Fibroblast of lung (primary cell): ENCODE results near the gene TMEM121B. TPM values are rescaled to one million over a fixed set of nuclear protein-coding genes. Genes with fewer than 3 reads are reported as not detected.

Source experiments
- DNase-seq, 2 donors: peaks; one replicate each; pipeline versions ENCODE4 v3.0.0 to v3.0.0-alpha.2; 2010; ENCODE audit warnings: low read depth in 2 of 2
- H2AFZ ChIP-seq: 2 replicates; pipeline ENCODE4 v1.5.1; 2012; ENCODE audit warnings: low read length, control low read depth, inconsistent platforms
- H3K27ac ChIP-seq: 2 replicates; pipeline ENCODE4 v1.5.1; 2011; ENCODE audit warnings: low read length, control low read depth; ENCODE audit not compliant: insufficient read depth
- H3K27me3 ChIP-seq: 2 replicates; pipeline ENCODE4 v1.5.1; 2011; ENCODE audit warnings: mild to moderate bottlenecking, low read length; ENCODE audit not compliant: control insufficient read depth, insufficient read depth
- H3K36me3 ChIP-seq: 2 replicates; pipeline ENCODE4 v1.5.1; 2011; ENCODE audit warnings: low read length; ENCODE audit not compliant: control insufficient read depth, insufficient read depth
- H3K4me1 ChIP-seq: 2 replicates; pipeline ENCODE4 v1.5.1; 2011; ENCODE audit warnings: low read length; ENCODE audit not compliant: control insufficient read depth, insufficient read depth; ENCODE audit errors: extremely low read depth
- H3K4me2 ChIP-seq: 2 replicates; pipeline ENCODE4 v1.5.1; 2011; ENCODE audit warnings: low read length, control low read depth; ENCODE audit not compliant: insufficient read depth; ENCODE audit errors: extremely low read depth
- H3K4me3 ChIP-seq, 4 experiments: fragments of 200-600 bp in 1 of 4; sonication (generic) in 1 of 4; replicated peaks in 1 of 4; 2 replicates each; pipeline ENCODE4 v1.5.1; 2011 to 2016; ENCODE audit warnings: low read length in 4 of 4, low read depth in 3 of 4, mild to moderate bottlenecking in 3 of 4, control low read depth in 2 of 4, inconsistent platforms in 1 of 4, mixed read lengths in 1 of 4; ENCODE audit not compliant: insufficient read depth in 1 of 4; ENCODE audit errors: control extremely low read depth in 1 of 4
- H3K79me2 ChIP-seq: 2 replicates; pipeline ENCODE4 v1.5.1; 2012; ENCODE audit warnings: mild to moderate bottlenecking, low read length, inconsistent platforms; ENCODE audit not compliant: control insufficient read depth, insufficient read depth
- H3K9ac ChIP-seq: 2 replicates; pipeline ENCODE4 v1.5.1; 2011; ENCODE audit warnings: mild to moderate bottlenecking, low read length, control low read depth; ENCODE audit not compliant: insufficient read depth
- H3K9me3 ChIP-seq: 2 replicates; pipeline ENCODE4 v1.5.1; 2012; ENCODE audit warnings: low read depth, low read length; ENCODE audit not compliant: control insufficient read depth, insufficient read depth
- H4K20me1 ChIP-seq: 2 replicates; pipeline ENCODE4 v1.5.1; 2011; ENCODE audit warnings: low read length; ENCODE audit not compliant: control insufficient read depth, insufficient read depth; ENCODE audit errors: extremely low read depth
- EZH2 ChIP-seq: IDR thresholded peaks from 2 replicates; pipeline ENCODE4 v1.5.1; 2012; ENCODE audit warnings: low read length, control low read depth, mild to moderate bottlenecking; ENCODE audit errors: missing control alignments
- polyA plus RNA-seq, 2 donors: library from polyadenylated mRNA; depleted of rRNA in 1 of 2; stranded (reverse) in 1 of 2; unstranded in 1 of 2; fragments of >200 nt; gene quantifications; 2 replicates each; pipeline ENCODE4 v1.2.1, GENCODE V29; 2011 to 2012; ENCODE audit warnings: missing spikeins in 1 of 2
- total RNA-seq: library from RNA; depleted of rRNA; stranded (reverse); fragments of >200 nt; gene quantifications from 2 replicates; pipeline ENCODE4 v1.2.1, GENCODE V29; 2014
- TF ChIP-seq, protein P1 (sequence below), 2 donors: IDR thresholded peaks in 1 of 2; conservative IDR thresholded peaks in 1 of 2; 1 replicate in 1 of 2; 2 replicates in 1 of 2; pipeline ENCODE4 v1.5.1; 2011 to 2012; ENCODE audit warnings: low read length in 2 of 2, control low read depth in 1 of 2, inconsistent platforms in 1 of 2, low read depth in 1 of 2, mild to moderate bottlenecking in 1 of 2

Gene TMEM121B
- total and polyA plus RNA-seq, 2 donors (not counting 1 experiment from before 2014, with no cell fraction given): under 0.01 to 0.05 TPM

DNA sequence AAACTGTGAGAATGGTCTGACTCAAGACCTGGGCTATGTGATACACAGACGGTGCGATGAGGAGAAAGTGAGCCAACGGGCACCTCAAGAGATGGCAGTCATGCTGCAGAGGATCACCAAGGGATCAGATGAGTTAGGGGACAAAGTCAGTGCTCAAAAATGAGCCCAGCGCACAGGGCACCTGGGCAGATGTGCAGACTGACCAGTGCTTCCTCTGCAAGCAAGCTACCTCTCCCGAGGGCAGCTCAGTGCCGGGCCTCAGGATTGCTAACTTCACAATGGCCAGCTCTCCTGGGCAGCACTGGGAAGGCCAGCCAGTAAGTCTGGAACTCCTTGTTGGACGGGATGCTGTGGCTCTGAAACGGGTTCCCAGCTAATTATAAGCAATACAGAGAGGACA is 22.7 kb upstream of the TMEM121B start:
- H2AFZ ChIP-seq: no peak overlapping the region
- H3K4me2 ChIP-seq: no peak overlapping the region
- H3K9ac ChIP-seq: no peak overlapping the region
- H3K4me3 ChIP-seq: no peak overlapping the region
- DNase-seq: no peak
- no peak overlapping the region for H3K27ac ChIP-seq
- no peaks in the 10 kb centered on the region for H3K4me1 ChIP-seq
- no peak for TF ChIP-seq EZH2
- TF ChIP-seq, protein P1, sequence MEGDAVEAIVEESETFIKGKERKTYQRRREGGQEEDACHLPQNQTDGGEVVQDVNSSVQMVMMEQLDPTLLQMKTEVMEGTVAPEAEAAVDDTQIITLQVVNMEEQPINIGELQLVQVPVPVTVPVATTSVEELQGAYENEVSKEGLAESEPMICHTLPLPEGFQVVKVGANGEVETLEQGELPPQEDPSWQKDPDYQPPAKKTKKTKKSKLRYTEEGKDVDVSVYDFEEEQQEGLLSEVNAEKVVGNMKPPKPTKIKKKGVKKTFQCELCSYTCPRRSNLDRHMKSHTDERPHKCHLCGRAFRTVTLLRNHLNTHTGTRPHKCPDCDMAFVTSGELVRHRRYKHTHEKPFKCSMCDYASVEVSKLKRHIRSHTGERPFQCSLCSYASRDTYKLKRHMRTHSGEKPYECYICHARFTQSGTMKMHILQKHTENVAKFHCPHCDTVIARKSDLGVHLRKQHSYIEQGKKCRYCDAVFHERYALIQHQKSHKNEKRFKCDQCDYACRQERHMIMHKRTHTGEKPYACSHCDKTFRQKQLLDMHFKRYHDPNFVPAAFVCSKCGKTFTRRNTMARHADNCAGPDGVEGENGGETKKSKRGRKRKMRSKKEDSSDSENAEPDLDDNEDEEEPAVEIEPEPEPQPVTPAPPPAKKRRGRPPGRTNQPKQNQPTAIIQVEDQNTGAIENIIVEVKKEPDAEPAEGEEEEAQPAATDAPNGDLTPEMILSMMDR (conservative IDR thresholded peaks at IDR 0.05 in 1 of 2, IDR thresholded peaks at IDR 0.05 in 1 of 2; ENCODE audit: low read depth in 1 of 2, low read length in 2 of 2): no peak
- no peaks in the 10 kb centered on the region for H4K20me1 ChIP-seq
- no peaks in the 10 kb centered on the region for H3K9me3 ChIP-seq
- no peaks in the 10 kb centered on the region for H3K27me3 ChIP-seq
- H3K79me2 ChIP-seq: no peaks in the 10 kb centered on the region
- H3K36me3 ChIP-seq: peaks cover 9% of the 10 kb centered on the region

DNA sequence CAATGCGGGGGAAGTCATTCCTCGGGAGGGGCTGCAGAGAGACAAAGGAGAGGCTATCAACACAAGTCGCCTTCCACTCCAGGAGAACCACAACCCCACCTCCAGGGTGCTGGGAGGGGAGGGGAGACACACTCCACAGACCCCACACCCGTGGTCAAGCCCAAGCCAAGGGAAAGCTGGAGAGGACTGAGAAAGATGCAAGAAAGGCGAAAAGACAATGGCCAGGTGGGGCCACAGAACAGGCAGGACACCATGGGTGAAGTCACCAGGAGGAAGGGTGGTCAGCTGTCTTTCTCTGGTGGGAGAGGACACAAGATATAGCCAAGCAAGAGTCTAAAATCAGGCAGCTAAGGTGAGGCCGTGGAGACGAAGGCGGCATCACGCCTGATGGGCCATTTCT is 21.9 kb upstream of the TMEM121B start:
- DNase-seq: no peak
- no peak overlapping the region for H3K4me3 ChIP-seq
- H3K79me2 ChIP-seq: no peaks in the 10 kb centered on the region
- no peak overlapping the region for H3K4me2 ChIP-seq
- H3K4me1 ChIP-seq: no peaks in the 10 kb centered on the region
- no peak overlapping the region for H2AFZ ChIP-seq
- H3K36me3 ChIP-seq: peaks cover 9% of the 10 kb centered on the region
- no peaks in the 10 kb centered on the region for H3K27me3 ChIP-seq
- no peaks in the 10 kb centered on the region for H4K20me1 ChIP-seq
- no peaks in the 10 kb centered on the region for H3K9me3 ChIP-seq
- H3K27ac ChIP-seq: no peak overlapping the region
- TF ChIP-seq, protein P1 (conservative IDR thresholded peaks at IDR 0.05 in 1 of 2, IDR thresholded peaks at IDR 0.05 in 1 of 2; ENCODE audit: low read depth in 1 of 2, low read length in 2 of 2): no peak
- no peak for TF ChIP-seq EZH2
- H3K9ac ChIP-seq: no peak overlapping the region

DNA sequence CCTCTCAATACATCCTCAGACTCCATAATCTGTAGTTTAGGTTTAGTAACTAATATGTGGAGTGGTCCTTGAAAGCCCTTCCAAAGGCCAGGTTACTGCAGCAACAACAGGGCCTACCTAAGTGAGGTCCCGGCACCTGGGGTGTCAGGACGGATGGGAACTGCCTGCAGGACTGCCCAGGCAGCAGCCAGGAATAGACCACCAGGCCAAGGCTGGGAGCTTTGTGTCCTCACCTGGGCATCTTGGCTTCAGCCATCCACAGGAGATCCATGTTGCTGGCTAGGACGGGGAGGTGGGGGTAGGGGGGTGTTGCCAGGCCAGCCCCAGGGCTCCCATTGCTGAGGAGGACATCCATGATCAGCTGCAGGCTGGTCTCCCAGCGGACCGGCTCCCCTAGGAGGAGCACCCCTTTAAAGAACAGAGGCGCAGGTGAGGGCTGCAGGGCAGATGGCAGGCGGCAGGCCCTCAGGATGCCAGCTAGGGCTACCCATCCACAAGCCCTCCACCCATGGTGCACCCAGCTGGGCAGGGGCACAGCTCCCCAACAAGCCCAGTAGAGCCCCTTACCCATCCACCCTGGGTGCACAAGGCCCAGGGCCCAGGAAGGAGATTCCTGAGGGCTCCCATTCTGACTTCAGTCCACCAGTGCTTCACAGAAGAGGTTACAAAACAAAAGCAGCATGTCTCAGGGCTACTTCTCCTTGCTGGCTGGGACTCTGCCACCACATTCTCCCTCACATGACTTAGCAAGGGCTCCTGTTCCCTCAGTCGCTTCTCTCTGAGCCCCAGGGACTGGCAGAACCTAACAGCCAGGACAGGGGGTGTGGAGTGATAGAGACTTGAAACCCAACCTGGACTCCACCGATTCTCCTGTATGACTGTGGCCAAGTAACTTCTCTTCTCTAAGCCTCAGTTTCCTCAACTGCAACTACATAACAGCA is 19.9 kb upstream of the TMEM121B start:
- Histone ChIP-seq H3K4me1 (no peaks in the 10 kb centered on the region), H3K79me2 (no peaks in the 10 kb centered on the region), H3K9me3 (no peaks in the 10 kb centered on the region), H4K20me1 (no peaks in the 10 kb centered on the region), H3K27me3 (no peaks in the 10 kb centered on the region), H3K27ac (no peak overlapping the region), H3K36me3 (peaks cover 14% of the 10 kb centered on the region), H2AFZ (no peak overlapping the region), H3K9ac (no peak overlapping the region), H3K4me3 (no peak overlapping the region), H3K4me2 (no peak overlapping the region)
- TF ChIP-seq, protein P1 (conservative IDR thresholded peaks at IDR 0.05 in 1 of 2, IDR thresholded peaks at IDR 0.05 in 1 of 2; ENCODE audit: low read depth in 1 of 2, low read length in 2 of 2): no peak
- no peak for DNase-seq
